ENCODE data around the gene TRIM16.

GRCh38 chr17:15657868-15658267 lies 26.2 kb downstream of the TRIM16 start:
- no peak for TF ChIP-seq CTCF (IDR thresholded peaks at IDR 0.05)
- TF ChIP-seq POLR2A (IDR thresholded peaks at IDR 0.05), result no peak
